GM12878 (cell line): Measurements from ENCODE around the gene MATN1.

Experiments used
- CTCF ChIP-seq, 3 experiments: IDR thresholded peaks in 2 of 3; conservative IDR thresholded peaks in 1 of 3; 2 replicates each; pipeline ENCODE4 v1.5.1; 2011; ENCODE audit warnings: low read depth in 3 of 3, low read length in 3 of 3, mild to moderate bottlenecking in 3 of 3, control low read depth in 2 of 3, moderate library complexity in 2 of 3, inconsistent platforms in 1 of 3, mixed read lengths in 1 of 3; ENCODE audit not compliant: control insufficient read depth in 2 of 3, insufficient read depth in 1 of 3; ENCODE audit errors: extremely low read depth in 1 of 3
- NR2C2 ChIP-seq: IDR thresholded peaks from 2 replicates; pipeline ENCODE4 v1.6.1; 2011; ENCODE audit warnings: borderline replicate concordance, low read depth; ENCODE audit not compliant: control insufficient read depth, insufficient read length
- RB1 ChIP-seq: fragments of 450-650 bp; formaldehyde crosslinking; IDR thresholded peaks from 2 replicates; pipeline ENCODE4 v1.6.1; 2017; ENCODE audit warnings: mild to moderate bottlenecking, borderline replicate concordance

GRCh38 chr1:30719406-30720270 is 3.7 kb downstream of the MATN1 start:
- TF ChIP-seq NR2C2 (no peak), RB1 (no peak; the same call in 1 of the 2 replicates), CTCF (IDR thresholded peaks at IDR 0.05 in 2 of 3, conservative IDR thresholded peaks at IDR 0.05 in 1 of 3; ENCODE audit: control insufficient read depth in 2 of 3, extremely low read depth in 1 of 3, insufficient read depth in 1 of 3, low read depth in 3 of 3, low read length in 3 of 3) (peak in 1 of 3 experiments; percentile 22; a peak in 1 of 6 replicates)
